Spleen (tissue), 11 donors: ENCODE measurements around the gene SARM1. TPM values are rescaled to one million over a fixed set of nuclear protein-coding genes. Genes with fewer than 3 reads are reported as not detected.

Source experiments
- DNase-seq: peaks from one replicate; pipeline ENCODE4 v3.0.0-alpha.2; 2020
- H3K27ac ChIP-seq, 8 donors: fragments of 200-600 bp; sonication (generic) in 7 of 8; 1 replicate in 4 of 8; 2 replicates in 4 of 8; pipeline versions ENCODE4 v1.5.0 to v1.8.0; 2016 to 2021; ENCODE audit warnings: inconsistent platforms in 4 of 8, mild to moderate bottlenecking in 4 of 8, moderate library complexity in 1 of 8
- H3K27me3 ChIP-seq, 7 donors: fragments of 200-600 bp; sonication (generic) in 6 of 7; replicated peaks in 1 of 7; 1 replicate in 4 of 7; 2 replicates in 3 of 7; pipeline versions ENCODE4 v1.5.0 to v1.8.0; 2016 to 2021; ENCODE audit warnings: inconsistent platforms in 3 of 7, mild to moderate bottlenecking in 1 of 7
- H3K36me3 ChIP-seq, 6 donors: fragments of 200-600 bp; sonication (generic) in 5 of 6; 1 replicate in 4 of 6; 2 replicates in 2 of 6; pipeline versions ENCODE4 v1.5.0 to v1.8.0; 2016 to 2021; ENCODE audit warnings: inconsistent platforms in 2 of 6
- H3K4me1 ChIP-seq, 6 donors: fragments of 200-600 bp; sonication (generic) in 5 of 6; 1 replicate in 3 of 6; 2 replicates in 3 of 6; pipeline versions ENCODE4 v1.5.0 to v1.8.0; 2016 to 2021; ENCODE audit warnings: inconsistent platforms in 3 of 6
- H3K4me3 ChIP-seq, 8 donors: fragments of 200-600 bp; sonication (generic) in 7 of 8; 1 replicate in 4 of 8; 2 replicates in 4 of 8; pipeline versions ENCODE4 v1.5.0 to v1.8.0; 2016 to 2021; ENCODE audit warnings: inconsistent platforms in 4 of 8, mild to moderate bottlenecking in 4 of 8, moderate library complexity in 2 of 8
- H3K9me3 ChIP-seq, 8 donors: fragments of 200-600 bp; sonication (generic) in 7 of 8; 1 replicate in 4 of 8; 2 replicates in 4 of 8; pipeline versions ENCODE4 v1.5.0 to v1.8.0; 2016 to 2021; ENCODE audit warnings: inconsistent platforms in 4 of 8
- CTCF ChIP-seq, 11 experiments: fragments of 200-600 bp in 7 of 11; fragments of 450-650 bp in 4 of 11; sonication (generic) in 4 of 11; IDR thresholded peaks in 8 of 11; conservative IDR thresholded peaks in 3 of 11; 1 replicate in 7 of 11; 2 replicates in 4 of 11; pipeline versions ENCODE4 v1.4.0 to v1.8.0; 2016 to 2021; ENCODE audit warnings: antibody characterized with exemption in 11 of 11, inconsistent platforms in 4 of 11, mild to moderate bottlenecking in 1 of 11
- POLR2A ChIP-seq, 3 donors: fragments of 450-650 bp; IDR thresholded peaks; one replicate each; pipeline ENCODE4 v1.5.1; 2017; ENCODE audit warnings: antibody characterized with exemption in 3 of 3, mild to moderate bottlenecking in 1 of 3
- POLR2AphosphoS5 ChIP-seq, 3 donors: sonication (generic); formaldehyde crosslinking; IDR thresholded peaks; one replicate each; pipeline ENCODE4 v1.5.1; 2017; ENCODE audit warnings: antibody characterized with exemption in 3 of 3
- WGBS, 5 donors: extraction: QIAGEN DNeasy Blood & Tissue Kit in 3 of 5; methylation state at CpG; one replicate each; pipeline versions ENCODE4 v1.1.5 to v1.1.7; 2013 to 2018; 5-methylcytosine and 5-hydroxymethylcytosine counted together
- intact Hi-C: fragments of 100-400 bp; cut with DNase I; formaldehyde crosslinking; loops from one replicate; pipeline ENCODE4 v1.15.0; 2023; ENCODE audit warnings: low total_unique reads
- polyA plus RNA-seq, 3 donors: library from polyadenylated mRNA; stranded (reverse); fragments of 200-250 nt; gene quantifications; one replicate each; pipeline ENCODE4 v1.2.1, GENCODE V29; 2013
- total RNA-seq, 7 donors: library from RNA; depleted of rRNA in 3 of 7; stranded (reverse); fragments of >200 nt in 3 of 7; fragmentation: NEBNext Ultra II Directional in 4 of 7; extraction: Animal tissue kit (Norgen Biotek cat#: 25700) in 4 of 7; gene quantifications; one replicate each; pipeline versions ENCODE4 v1.1.0 to v1.2.1, GENCODE V29; 2016 to 2021
- donor health status: healthy with polysubstance abuse.
- donor health status: DM: no; HTN: no; CAD: no; lungs with moderate emphysema.
- donor health status: DM: no; HTN: no; CAD: no.
- donor health status: Bipolar disorder and iron deficiency.
- donor health status: healthy.
- donor health status: DM: no; HTN: no; CAD: no.
- donor health status: DM: yes; HTN: yes; CAD: no.

SARM1 gene
- total and polyA plus RNA-seq, 10 donors, result 4.7 to 48.7 (median 35.4) TPM

DNA sequence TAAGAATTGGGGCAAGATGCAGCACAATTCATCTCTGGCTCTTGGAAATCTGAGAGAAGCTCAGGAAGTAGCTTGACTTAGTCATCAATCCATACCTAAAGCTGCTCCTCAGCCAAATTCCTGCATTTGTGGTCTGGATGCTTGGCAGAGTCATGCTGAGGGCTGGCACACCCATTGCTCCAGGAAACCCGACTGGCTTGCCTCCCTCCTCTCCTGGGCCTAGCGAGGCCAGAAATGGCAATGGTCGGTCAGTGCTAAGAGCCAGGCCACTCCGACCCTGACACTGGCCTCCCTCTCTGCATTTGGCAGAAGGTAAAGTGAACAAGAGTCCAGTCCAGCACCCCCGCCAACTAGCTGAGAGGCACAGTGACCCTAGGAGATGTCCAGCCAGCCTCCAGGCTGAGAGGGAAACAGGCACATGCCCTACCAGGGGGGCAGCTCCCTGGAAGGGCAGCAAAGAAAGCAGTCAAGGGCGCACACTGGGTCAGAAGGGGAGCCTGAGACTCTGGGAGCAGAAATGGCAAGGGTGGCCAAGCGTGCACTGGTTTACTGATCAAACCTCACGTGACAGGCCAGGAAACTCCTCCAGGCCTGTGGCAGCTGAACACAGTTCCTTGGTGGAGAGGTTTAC is 24.1 kb upstream of the SARM1 start:
- intact Hi-C loops, result no loop called here
- peak overlapping the region; percentile 19 to 98 (median 82) for H3K27ac ChIP-seq
- H3K4me1 ChIP-seq, result peaks cover 0 to 68% (median 40%) of the 10 kb centered on the region in 6 donors
- H3K36me3 ChIP-seq, result peaks cover 2 to 100% (median 95%) of the 10 kb centered on the region in 6 donors
- 69 to 82% (median 80%) methylated on average over 8 of the region's 8 CpGs for WGBS, 5 donors
- TF ChIP-seq CTCF (IDR thresholded peaks at IDR 0.05 in 8 of 11, conservative IDR thresholded peaks at IDR 0.05 in 3 of 11), result peak in 2 of 11 experiments; percentile 0 to 12
- TF ChIP-seq POLR2AphosphoS5 (IDR thresholded peaks at IDR 0.05), result peak; percentile 78 to 81 (median 78)
- no peak for TF ChIP-seq POLR2A (IDR thresholded peaks at IDR 0.05)
- peak; percentile 86 for DNase-seq
- H3K4me3 ChIP-seq, result no peak overlapping the region
- no peaks in the 10 kb centered on the region for H3K9me3 ChIP-seq
- H3K27me3 ChIP-seq, result no peaks in the 10 kb centered on the region

DNA sequence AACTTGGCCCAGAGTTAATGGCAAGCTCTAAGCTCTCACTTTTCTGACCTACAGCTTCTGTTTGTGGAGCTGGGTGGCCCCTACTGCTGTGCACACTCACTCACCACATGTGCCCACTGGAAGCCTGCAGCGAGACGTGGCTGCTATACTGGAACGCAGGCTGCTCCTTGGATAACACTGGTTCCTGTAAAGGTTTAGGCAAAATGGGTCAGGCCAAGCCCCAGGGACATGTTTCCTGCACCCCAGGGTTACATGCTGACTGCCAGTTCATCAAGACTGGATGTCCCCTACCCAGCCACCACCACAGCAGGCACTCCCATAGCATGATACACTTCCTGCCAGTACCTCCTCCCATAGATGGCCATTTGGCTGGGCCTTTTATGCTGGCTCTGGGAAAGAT is 22.5 kb upstream of the SARM1 start:
- Histone ChIP-seq H3K9me3 (no peaks in the 10 kb centered on the region), H3K4me1 (peaks cover 0 to 53% (median 27%) of the 10 kb centered on the region in 6 donors), H3K36me3 (peaks cover 0 to 100% (median 95%) of the 10 kb centered on the region in 6 donors), H3K27ac (peak overlapping the region in 5 of 8 donors; percentile 53 to 98 (median 96)), H3K4me3 (no peak overlapping the region), H3K27me3 (no peaks in the 10 kb centered on the region)
- WGBS, 5 donors, result 60 to 97% (median 76%) methylated on average over 1 to 3 of the region's 3 CpGs; no CpG with 5 or more reads in 1 of the 5 donors
- DNase-seq, result no peak
- peak in 1 of 3 donors; percentile 37 for TF ChIP-seq POLR2AphosphoS5 (IDR thresholded peaks at IDR 0.05)
- no peak for TF ChIP-seq POLR2A (IDR thresholded peaks at IDR 0.05)
- no peak for TF ChIP-seq CTCF (IDR thresholded peaks at IDR 0.05 in 8 of 11, conservative IDR thresholded peaks at IDR 0.05 in 3 of 11)
- intact Hi-C loops, result no loop called here

DNA sequence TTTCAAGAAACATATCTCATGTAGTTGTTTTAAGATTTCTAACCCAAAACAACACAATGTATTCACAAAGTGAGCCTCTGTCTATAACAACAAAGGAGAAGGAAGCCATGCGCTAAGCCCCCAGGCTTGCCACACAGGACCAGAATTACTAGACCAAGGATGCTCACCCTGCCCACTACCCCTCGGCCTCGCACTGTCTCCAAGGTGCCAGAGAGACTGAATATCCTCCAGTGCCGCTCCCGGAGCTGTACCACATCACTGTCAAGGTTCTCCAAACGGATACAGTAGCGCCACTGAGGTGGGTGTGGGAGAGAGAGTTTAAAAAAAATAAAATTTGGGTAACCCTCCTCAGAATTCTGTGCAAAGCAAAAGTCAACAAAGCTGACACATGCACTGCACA is 21.2 kb upstream of the SARM1 start:
- Histone ChIP-seq H3K36me3 (peaks cover 0 to 100% (median 89%) of the 10 kb centered on the region in 6 donors), H3K4me3 (no peak overlapping the region), H3K4me1 (peaks cover 0 to 49% (median 24%) of the 10 kb centered on the region in 6 donors), H3K27me3 (no peaks in the 10 kb centered on the region), H3K9me3 (no peaks in the 10 kb centered on the region), H3K27ac (peak overlapping the region in 2 of 8 donors; percentile 53 to 98)
- intact Hi-C loops, result no loop called here
- no peak for DNase-seq
- 90 to 97% (median 93%) methylated on average over 7 of the region's 7 CpGs for WGBS, 5 donors
- TF ChIP-seq POLR2AphosphoS5 (IDR thresholded peaks at IDR 0.05), result peak in 1 of 3 donors; percentile 22
- no peak for TF ChIP-seq CTCF (IDR thresholded peaks at IDR 0.05 in 8 of 11, conservative IDR thresholded peaks at IDR 0.05 in 3 of 11)
- TF ChIP-seq POLR2A (IDR thresholded peaks at IDR 0.05), result no peak

DNA sequence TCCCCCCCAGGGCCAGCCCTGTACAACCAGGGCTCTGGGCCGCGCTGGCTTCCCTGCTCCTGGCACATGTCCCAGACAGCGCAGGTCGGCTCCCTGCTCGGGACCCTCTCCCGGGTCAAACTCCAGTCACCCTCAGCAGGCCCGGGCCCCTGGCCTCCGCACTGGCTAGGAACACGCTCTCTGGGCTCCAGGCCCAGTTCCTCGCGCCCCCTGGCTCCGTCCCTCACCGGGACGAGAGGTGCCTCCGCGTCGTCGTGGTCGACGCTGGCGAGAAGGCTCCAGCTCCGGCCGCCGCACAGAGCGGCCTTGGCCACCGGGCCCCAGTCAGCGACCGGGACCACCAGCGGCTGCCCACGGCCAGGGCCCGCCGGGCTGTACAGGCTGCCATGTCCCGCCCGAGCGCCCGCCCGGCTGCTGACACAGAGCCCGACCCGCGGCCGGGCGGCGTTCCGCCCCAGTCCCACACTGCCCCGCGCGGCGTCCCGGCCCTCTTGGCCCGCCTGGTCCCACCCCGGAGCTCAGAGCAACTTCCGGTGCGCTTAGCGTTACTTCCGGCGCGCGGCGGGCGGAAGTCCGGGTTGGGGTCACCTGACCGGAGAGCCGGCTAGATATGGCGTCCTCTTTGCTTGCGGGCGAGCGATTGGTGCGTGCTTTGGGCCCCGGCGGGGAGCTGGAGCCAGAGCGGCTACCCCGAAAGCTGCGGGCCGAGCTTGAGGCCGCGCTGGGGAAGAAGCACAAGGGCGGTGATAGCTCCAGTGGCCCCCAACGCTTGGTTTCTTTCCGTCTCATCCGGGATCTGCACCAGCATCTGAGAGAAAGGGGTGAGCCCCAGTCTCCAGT is 14.2 kb upstream of the SARM1 start, which contains the start of gene POLDIP2:
Gene POLDIP2, minus strand, starts transcription at position 467 of the 840 bp plus-strand sequence. Its CDS starts 79 bp downstream, at position 388.
- WGBS, 5 donors, result 0 to 1% (median 0%) methylated on average over 28 to 80 of the region's 80 CpGs
- Histone ChIP-seq H3K27ac (peak within 1 kb of the TSS; percentile 87 to 95 (median 91)), H3K4me1 (peaks cover 18 to 44% (median 33%) of the 10 kb centered on the region in 6 donors), H3K27me3 (no peaks in the 10 kb centered on the region), H3K36me3 (peaks cover 11 to 67% (median 59%) of the 10 kb centered on the region in 6 donors), H3K4me3 (peak within 1 kb of the TSS; percentile 71 to 95 (median 91)), H3K9me3 (no peaks in the 10 kb centered on the region)
- TF ChIP-seq CTCF (IDR thresholded peaks at IDR 0.05 in 8 of 11, conservative IDR thresholded peaks at IDR 0.05 in 3 of 11) (peak in 7 of 11 experiments; percentile 12 to 53 (median 32)), POLR2AphosphoS5 (IDR thresholded peaks at IDR 0.05) (peak; percentile 98 to 99 (median 98)), POLR2A (IDR thresholded peaks at IDR 0.05) (peak; percentile 5 to 87 (median 83))
- peak; percentile 98 for DNase-seq
- intact Hi-C loops, result no loop called here
